ENCODE results near the gene CDH4. TPM values are rescaled to one million over a fixed set of nuclear protein-coding genes. Genes with fewer than 3 reads are reported as not detected.

The CDH4 gene
- total RNA-seq, 4 donors from 2014 or later: not detected

GRCh38 chr20:61737346-61737745 is 485.3 kb downstream of the CDH4 start:
- Histone ChIP-seq H3K9me3 (no peaks in the 10 kb centered on the region), H3K27ac (no peak overlapping the region), H3K4me1 (no peaks in the 10 kb centered on the region), H3K4me3 (no peak overlapping the region), H3K27me3 (no peaks in the 10 kb centered on the region), H3K36me3 (no peaks in the 10 kb centered on the region)
- in situ Hi-C loops (cut with MboI; ENCODE audit: low pct_ligation_motif_present in 1 of 4, low pct_unique_long_range_greater_than_20kb in 1 of 4, low sequenced_read_pairs in 3 of 4) (no loop called here), intact Hi-C loops (cut with DNase I; ENCODE audit: low total_unique reads) (no loop called here)
- no peak for DNase-seq
- TF ChIP-seq CTCF (IDR thresholded peaks at IDR 0.05): no peak
- no peak for TF ChIP-seq POLR2AphosphoS5 (IDR thresholded peaks at IDR 0.05)
- no peak for TF ChIP-seq POLR2A (IDR thresholded peaks at IDR 0.05)
- no peak for TF ChIP-seq EP300 (IDR thresholded peaks at IDR 0.05; ENCODE audit: low read depth)
- WGBS, 2 donors (ENCODE audit: low coverage in 1 of 2): 87% methylated on average over 5 of the region's 8 CpGs; no CpG with 5 or more reads in 1 of the 2 donors

- H3K27me3 ChIP-seq: no peaks in the 10 kb centered on the region
- in situ Hi-C loops (cut with MboI; ENCODE audit: low pct_ligation_motif_present in 1 of 4, low pct_unique_long_range_greater_than_20kb in 1 of 4, low sequenced_read_pairs in 3 of 4): no loop called here
- no peak for DNase-seq
- intact Hi-C loops (cut with DNase I; ENCODE audit: low total_unique reads): no loop called here
- H3K36me3 ChIP-seq: no peaks in the 10 kb centered on the region
- no peaks in the 10 kb centered on the region for H3K9me3 ChIP-seq
- 90 to 100% methylated on average over 5 to 16 of the region's 16 CpGs for WGBS, 2 donors (ENCODE audit: low coverage in 1 of 2)
- no peak overlapping the region for H3K4me3 ChIP-seq
- no peaks in the 10 kb centered on the region for H3K4me1 ChIP-seq
- no peak for TF ChIP-seq POLR2A (IDR thresholded peaks at IDR 0.05)
- TF ChIP-seq CTCF (IDR thresholded peaks at IDR 0.05): no peak
- no peak for TF ChIP-seq EP300 (IDR thresholded peaks at IDR 0.05; ENCODE audit: low read depth)
- TF ChIP-seq POLR2AphosphoS5 (IDR thresholded peaks at IDR 0.05): no peak
- H3K27ac ChIP-seq: no peak overlapping the region
Observed at GRCh38 chr20:61737812-61738443, 485.9 kb downstream of the CDH4 start.

GRCh38 chr20:61738601-61739069 is 486.6 kb downstream of the CDH4 start:
- TF ChIP-seq CTCF (IDR thresholded peaks at IDR 0.05): no peak
- TF ChIP-seq EP300 (IDR thresholded peaks at IDR 0.05; ENCODE audit: low read depth): no peak
- no peak for TF ChIP-seq POLR2A (IDR thresholded peaks at IDR 0.05)
- no peak for TF ChIP-seq POLR2AphosphoS5 (IDR thresholded peaks at IDR 0.05)
- Histone ChIP-seq H3K36me3 (no peaks in the 10 kb centered on the region), H3K27ac (no peak overlapping the region), H3K9me3 (no peaks in the 10 kb centered on the region), H3K4me1 (no peaks in the 10 kb centered on the region), H3K4me3 (no peak overlapping the region), H3K27me3 (no peaks in the 10 kb centered on the region)
- intact Hi-C loops (cut with DNase I; ENCODE audit: low total_unique reads) (no loop called here), in situ Hi-C loops (cut with MboI; ENCODE audit: low pct_ligation_motif_present in 1 of 4, low pct_unique_long_range_greater_than_20kb in 1 of 4, low sequenced_read_pairs in 3 of 4) (no loop called here)
- WGBS, 2 donors (ENCODE audit: low coverage in 1 of 2): 86% methylated on average over 22 of the region's 23 CpGs; no CpG with 5 or more reads in 1 of the 2 donors
- DNase-seq: no peak

GRCh38 chr20:61739086-61739831 is 487.2 kb downstream of the CDH4 start:
- Histone ChIP-seq H3K4me1 (no peaks in the 10 kb centered on the region), H3K4me3 (no peak overlapping the region), H3K27me3 (no peaks in the 10 kb centered on the region), H3K36me3 (no peaks in the 10 kb centered on the region), H3K27ac (no peak overlapping the region), H3K9me3 (no peaks in the 10 kb centered on the region)
- in situ Hi-C loops (cut with MboI; ENCODE audit: low pct_ligation_motif_present in 1 of 4, low pct_unique_long_range_greater_than_20kb in 1 of 4, low sequenced_read_pairs in 3 of 4) (no loop called here), intact Hi-C loops (cut with DNase I; ENCODE audit: low total_unique reads) (no loop called here)
- TF ChIP-seq CTCF (IDR thresholded peaks at IDR 0.05) (no peak), POLR2AphosphoS5 (IDR thresholded peaks at IDR 0.05) (no peak), EP300 (IDR thresholded peaks at IDR 0.05; ENCODE audit: low read depth) (no peak), POLR2A (IDR thresholded peaks at IDR 0.05) (no peak)
- DNase-seq: no peak
- 85% methylated on average over 19 of the region's 19 CpGs; no CpG with 5 or more reads in 1 of the 2 donors for WGBS, 2 donors (ENCODE audit: low coverage in 1 of 2)
